GM21447 (cell line): ENCODE data around the gene AHSG.
"Not testable (repeated sequence)": the region's sequence is repeated elsewhere in the genome, so short reads cannot be mapped to it uniquely, and the experiment has no call there.

Experiments used
- ATAC-seq: cut with Tn5 transposase; IDR thresholded peaks from one replicate; pipeline ENCODE4 v1.9.1; 2021; ENCODE audit not compliant: unreplicated experiment

The AHSG gene, protein sequence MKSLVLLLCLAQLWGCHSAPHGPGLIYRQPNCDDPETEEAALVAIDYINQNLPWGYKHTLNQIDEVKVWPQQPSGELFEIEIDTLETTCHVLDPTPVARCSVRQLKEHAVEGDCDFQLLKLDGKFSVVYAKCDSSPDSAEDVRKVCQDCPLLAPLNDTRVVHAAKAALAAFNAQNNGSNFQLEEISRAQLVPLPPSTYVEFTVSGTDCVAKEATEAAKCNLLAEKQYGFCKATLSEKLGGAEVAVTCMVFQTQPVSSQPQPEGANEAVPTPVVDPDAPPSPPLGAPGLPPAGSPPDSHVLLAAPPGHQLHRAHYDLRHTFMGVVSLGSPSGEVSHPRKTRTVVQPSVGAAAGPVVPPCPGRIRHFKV

DNA sequence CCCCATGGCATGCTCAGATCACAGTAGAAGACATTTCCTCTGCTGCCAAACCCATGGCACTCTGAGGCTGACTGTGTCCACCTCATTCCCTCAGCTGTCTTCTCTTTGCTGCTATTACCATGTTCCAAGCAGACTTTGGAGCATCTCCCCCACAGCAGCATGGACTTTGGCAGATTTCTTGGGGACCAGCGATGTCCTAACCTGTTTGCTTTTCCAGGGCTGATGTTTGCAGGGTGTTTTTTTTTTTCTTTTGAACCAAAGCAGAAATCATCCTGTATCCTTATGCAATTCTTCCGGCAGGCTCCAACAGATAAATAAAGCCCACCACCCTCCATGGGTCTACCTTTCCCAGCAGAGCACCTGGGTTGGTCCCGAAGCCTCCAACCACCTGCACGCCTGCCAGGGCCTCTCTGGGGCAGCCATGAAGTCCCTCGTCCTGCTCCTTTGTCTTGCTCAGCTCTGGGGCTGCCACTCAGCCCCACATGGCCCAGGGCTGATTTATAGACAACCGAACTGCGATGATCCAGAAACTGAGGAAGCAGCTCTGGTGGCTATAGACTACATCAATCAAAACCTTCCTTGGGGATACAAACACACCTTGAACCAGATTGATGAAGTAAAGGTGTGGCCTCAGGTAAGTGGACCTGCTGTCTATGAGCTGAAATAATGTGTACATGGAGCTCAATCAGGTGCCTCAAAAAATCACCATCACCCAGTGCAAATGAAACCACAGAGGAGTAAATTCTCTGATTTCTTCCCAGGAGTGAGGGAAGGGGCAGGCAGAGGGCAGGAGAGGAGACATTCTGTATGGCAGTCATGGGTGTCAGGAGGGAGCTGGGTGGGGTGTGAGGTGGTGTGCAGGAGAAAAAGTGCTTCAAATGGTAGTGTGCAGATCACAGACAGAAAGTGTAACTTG lies at the start of gene AHSG:
TSS of gene AHSG (plus strand) at position 340 of the 916 bp plus-strand sequence. CDS start at position 422, 82 bp downstream.
- no peak for ATAC-seq

DNA sequence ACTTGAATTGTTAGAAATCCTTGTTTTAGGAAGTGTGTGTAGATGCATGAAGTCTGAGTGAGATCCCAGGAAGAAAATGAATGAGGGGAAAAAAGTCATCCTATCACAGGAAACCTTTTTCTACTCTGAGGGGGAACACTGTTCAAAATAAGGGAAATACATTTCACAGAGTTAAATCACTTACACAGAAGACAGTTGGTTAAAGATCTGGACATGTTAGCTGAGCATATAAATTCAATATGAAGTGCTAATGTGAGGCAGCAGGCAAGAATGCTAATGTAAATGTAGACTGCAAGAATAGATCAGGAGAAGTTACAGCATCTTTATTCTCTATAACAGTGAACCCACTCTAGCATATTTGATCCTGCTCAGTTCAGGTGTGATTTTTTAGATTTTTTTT lies 48.3 kb upstream of the AHSG start:
- ATAC-seq = no peak

DNA sequence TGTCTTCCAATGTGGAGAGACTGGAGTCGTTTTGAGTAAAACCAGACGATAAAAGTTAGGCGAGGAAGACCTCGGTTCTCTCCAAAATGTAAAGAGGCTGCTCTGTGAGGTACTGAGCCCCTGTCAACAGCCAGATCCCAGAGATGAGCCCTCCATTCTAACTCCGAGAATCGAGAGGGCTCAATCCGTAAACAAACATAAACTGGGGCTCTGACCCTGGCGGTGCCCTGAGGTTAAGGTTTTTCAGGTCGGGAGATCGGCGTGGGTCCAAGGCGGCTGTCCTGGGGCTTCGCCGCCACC lies 46.1 kb upstream of the AHSG start:
- peak; percentile 2 for ATAC-seq

DNA sequence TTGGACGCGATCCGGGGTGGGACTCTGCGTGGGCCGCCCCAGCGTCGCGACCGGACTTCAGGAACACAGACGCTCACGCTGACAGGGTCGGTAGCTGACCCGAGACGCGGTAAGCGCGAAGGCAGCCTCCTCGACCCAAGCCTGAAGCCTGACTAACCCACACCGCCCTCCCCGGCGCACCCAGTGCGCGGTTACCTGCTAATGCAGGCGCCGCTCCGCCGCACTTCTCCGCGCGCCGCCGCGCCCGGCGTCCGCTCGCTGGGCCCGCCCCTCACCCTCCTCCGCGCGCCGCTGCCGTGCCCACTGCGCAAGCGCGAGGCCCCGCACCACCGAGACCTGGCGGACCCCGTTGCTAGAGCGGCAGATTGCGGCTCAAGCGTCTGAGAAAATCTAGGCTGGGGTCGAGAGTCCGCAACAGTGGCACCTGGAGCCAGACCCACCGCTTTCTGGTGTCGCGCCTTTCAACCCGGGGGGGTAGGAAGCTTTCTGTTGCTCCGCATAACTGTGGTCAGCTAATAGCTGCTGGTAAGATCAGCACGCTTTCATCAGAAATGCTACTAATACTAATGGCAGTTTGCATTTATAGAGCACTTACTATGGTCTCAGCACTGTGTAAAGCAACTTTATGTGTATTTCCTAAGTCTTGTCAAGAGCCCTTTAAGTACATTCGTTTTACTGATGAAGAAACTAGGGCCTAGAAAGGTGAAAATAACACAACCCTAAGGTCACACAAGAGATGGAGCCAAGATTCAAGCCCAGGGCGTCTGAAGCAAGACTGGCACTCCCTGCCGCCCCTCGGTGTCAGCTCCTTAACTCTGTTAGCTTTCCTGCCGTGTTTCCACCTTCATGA lies 45.6 kb upstream of the AHSG start, which contains the start of gene TBCCD1:
TSS of gene TBCCD1 (minus strand) at position 268 of the 850 bp plus-strand sequence. CDS start 3,010 bp downstream, outside the sequence.
- peak; percentile 37 for ATAC-seq

DNA sequence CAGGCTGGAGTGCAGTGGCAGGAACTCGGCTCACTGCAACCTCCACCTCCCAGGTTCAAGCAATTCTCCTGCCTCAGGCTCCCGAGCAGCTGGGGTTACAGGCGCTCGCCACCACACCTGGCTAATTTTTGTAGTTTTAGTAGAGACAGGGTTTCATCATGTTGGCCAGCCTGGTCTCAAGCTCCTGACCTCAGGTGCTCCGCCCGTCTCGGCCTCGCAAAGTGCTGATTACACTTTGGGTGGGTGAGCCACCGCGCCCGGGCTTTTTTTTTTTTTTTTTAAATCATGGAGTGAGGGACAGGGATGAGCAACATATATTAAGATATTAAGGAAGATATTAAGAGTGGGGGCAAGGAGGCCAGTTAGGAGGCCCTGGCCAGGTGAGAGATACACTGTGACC lies 43.5 kb upstream of the AHSG start:
- ATAC-seq = not testable (repeated sequence)

DNA sequence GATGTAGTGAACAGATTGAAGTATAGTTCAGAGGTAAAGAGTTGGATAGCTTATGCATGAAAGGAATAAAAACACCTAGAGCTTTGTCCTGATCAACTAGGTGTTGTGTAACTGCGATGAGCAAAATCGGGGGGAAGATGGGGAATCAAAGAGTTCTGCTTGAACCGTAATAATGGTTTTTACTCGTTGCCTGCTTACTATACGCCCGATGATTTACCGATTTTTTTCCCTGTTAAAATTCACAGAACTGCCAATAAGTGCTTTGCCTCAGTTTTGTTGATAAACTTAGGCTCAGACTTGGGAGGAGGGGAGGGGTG lies 43.1 kb upstream of the AHSG start:
- no peak for ATAC-seq

DNA sequence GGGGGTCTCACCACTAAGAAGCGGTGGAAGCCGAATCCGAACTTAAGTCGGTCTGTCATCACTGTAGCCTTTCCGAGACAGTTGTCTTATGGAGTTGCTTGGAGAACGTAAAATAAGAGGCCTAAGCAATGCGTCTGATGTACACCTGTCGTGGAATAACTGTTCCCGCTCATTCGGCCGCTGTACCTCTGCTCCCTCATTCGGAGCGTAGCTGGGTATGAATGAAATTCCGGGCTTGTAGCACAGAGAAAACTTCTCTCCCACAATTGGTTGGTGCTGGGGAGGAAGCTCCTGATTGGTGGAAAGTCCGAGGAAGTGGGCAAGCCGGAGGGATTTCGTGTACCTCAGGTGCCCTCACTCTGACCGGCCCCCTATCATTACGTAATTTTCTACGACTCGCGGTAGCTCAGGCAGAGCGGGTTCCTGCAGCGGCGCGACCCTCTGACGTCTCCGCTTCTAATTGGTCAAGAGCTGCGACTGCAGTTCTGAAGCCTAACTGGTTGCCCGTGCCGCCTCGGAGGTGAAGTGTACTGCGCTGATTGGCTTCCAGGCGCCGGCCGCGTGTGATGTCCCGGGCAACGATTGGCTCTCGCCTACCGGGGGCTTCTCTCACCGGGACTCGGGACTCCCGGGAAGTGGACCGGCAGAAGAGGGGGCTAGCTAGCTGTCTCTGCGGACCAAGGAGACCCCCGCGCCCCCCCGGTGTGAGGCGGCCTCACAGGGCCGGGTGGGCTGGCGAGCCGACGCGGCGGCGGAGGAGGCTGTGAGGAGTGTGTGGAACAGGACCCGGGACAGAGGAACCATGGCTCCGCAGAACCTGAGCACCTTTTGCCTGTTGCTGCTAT lies 42.5 kb upstream of the AHSG start, which contains the start of gene DNAJB11:
TSS of gene DNAJB11 (plus strand) at position 625 of the 845 bp plus-strand sequence. CDS start at position 803, 178 bp downstream.
- peak; percentile 84 for ATAC-seq

DNA sequence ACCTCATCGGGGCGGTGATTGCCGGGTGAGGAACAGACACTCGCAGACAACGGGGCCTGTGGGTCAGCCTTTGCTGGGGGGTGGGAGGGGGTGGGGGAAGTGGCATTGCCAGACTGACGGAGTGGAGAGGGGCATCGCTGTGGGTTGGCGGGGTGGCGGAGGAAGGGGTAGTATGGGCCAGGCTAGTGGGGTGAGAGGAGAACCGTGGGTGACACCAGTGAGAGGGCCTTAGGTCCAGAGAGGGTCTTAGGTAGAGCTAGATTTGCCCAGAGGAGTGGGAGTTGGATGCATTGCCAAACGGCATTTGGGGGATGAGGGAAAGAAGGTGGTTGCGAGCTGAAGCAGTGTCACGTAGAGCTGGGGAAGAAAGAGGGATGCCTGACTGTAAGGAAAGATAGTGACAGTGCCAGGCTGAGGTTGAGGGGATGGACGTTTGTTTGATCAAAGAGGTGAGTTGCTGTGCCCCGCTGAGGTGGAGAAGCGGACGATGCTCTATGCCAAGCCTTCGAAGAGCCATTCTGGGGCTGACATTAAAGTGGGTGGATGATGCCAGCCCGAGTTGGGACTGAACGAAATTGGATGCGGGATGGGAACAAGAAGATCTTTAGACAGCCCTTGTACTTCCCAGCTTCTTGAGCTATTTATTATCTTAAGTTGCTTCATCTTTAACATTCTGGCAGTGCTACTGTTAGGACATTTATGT lies 41.8 kb upstream of the AHSG start:
- ATAC-seq = no peak

DNA sequence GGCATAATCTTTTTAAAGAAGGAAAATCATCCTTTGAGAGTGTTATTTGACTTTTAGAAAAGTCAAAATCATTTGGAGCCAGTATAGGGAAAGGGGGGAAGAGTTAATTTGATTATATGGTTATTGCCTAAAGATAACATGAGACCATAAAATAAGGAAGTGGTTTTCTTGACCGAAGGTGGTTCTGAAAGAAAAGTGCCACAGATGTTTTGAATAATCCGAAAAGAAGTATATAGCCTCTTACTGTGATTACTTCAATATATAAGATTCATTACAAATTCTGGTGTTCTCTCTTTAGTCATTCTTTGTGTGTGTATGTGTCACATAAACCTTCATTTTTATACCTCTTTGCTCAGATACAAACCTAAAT lies 41.2 kb upstream of the AHSG start:
- ATAC-seq = no peak

DNA sequence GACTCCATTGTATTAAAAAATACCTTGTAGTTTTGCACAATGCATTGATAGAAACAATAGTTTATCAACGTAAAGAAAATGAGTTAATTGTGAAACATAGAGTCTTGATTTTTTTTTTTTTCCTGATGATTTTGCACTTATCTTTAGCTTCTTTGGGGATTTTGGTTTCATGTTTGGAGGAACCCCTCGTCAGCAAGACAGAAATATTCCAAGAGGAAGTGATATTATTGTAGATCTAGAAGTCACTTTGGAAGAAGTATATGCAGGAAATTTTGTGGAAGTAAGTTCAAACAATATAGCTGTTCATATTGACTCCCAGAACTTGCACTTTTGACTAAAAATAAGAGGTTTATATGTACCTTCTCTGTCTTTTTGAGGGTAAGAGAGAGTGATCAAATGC lies 35.3 kb upstream of the AHSG start:
- no peak for ATAC-seq

DNA sequence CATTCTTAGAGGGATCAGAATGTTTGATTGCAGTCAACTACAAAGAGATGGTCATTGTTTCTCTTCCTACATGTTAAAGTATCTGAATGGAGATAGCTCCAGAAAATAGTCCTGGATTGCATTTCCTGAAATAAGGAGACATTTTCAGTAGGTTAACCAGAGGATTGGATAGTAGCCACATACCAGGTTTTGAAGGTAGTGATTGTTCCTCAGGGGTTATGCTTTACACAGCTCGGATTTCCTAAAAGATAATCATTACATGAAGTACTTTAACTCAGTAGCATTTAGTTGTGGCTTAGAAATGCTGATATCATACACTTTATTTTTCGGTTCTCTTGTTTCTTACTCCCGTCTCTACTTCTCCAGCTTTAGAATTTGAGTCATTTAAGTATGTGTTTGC lies 32.1 kb upstream of the AHSG start:
- no peak for ATAC-seq

DNA sequence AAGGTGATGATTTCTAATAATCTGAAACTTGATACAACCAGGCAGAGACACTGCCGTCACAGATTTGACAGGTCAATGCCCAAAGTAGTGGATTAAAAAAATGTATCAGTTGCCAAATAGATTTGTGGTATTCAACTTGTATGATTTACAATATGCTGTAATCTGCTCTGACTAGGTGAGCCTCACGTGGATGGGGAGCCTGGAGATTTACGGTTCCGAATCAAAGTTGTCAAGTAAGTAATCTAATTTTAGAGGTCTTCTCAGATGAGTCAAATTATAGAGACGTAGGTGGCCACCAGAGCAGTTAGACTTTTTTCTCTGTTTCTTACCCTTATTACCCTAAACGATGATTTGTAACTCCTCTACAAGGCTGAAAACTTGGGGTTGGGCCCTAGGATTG lies 30.3 kb upstream of the AHSG start:
- ATAC-seq = no peak

DNA sequence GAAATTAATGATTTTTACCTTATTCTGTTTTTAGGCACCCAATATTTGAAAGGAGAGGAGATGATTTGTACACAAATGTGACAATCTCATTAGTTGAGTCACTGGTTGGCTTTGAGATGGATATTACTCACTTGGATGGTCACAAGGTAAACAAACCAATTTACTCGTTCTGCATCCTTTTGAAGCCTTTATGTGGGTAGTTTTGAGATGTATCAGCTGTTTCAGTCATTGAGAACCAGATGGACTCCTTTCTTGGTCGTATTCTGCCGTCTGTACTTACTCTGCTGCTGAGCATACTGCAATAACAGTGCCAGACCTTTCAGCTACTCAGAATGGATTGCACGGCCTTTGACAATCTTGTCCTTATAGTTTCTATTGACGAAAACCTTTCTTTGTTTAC lies 29.0 kb upstream of the AHSG start:
- ATAC-seq = no peak

DNA sequence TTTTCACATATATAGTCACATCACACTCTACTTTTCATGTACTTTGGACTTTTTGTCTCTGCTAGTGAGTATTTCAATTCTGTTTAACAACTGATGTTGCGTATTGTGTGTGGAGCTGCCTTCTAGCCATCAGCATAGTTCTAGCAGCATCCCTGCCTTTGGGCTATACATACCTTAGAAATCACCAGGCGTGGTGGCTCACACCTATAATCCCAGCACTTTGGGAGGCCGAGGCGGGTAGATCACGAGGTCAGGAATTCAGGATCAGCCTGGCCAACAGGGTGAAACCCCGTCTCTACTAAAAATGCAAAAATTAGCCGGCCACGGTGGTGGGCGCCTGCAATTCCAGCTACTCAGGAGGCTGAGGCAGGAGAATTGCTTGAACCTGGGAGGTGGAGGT lies 26.6 kb upstream of the AHSG start:
- not testable (repeated sequence) for ATAC-seq

DNA sequence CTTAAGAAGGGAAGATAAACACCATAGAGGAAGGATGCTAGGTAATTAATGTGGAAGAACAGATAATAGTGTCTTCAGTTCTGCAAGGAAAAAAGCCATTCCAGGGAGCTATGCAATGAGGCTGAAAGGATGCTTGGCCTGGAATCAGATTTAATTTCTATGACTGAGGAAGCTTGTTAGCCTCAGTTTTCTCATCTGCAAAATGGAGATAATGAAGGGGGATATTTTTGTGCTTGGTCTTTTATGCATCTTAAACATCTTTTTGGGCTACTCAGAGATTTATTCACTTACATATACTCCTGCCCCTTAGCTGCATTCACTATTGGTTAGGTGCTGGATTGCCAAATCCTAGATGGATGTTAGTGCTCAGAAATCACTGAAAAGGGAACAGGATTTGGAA lies 25.7 kb upstream of the AHSG start:
- ATAC-seq = no peak

DNA sequence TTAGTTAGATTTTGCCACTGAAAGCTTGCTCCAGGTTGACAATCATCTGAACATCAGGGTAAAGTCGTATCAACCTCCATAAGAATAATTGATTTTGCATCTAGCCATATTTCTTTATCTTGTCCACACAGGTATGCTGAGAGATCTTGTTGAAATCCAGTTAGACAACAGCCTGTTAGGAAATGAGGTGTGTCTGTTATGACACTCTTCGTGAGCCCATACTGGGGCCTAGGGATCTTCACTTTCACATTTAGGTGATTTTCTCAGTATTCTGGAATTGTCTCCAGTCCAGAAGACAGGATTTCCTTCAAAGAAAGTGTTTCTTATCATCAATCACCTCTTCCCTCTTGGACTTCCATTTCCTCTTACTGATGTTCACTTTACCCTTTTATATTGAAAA lies 24.2 kb upstream of the AHSG start:
- ATAC-seq = no peak

DNA sequence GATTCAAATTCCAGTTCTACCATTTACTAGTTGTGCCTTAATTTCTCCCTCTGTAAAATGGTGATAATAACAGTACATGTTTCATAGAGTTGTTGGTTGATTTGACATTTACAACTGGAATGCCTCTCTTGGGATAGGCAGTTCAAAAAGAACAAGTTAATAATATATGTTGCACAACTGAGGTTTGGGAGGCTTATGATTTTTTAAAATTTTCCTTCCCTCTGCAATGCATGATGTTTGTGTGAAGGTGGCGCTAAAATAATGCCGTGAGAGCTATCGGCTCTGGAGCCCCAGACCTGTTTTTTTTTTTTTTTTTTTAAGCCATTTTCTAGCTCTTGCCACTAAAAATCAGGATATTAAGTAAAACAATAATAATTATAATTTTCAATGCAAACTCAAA lies 23.7 kb upstream of the AHSG start:
- ATAC-seq = no peak

DNA sequence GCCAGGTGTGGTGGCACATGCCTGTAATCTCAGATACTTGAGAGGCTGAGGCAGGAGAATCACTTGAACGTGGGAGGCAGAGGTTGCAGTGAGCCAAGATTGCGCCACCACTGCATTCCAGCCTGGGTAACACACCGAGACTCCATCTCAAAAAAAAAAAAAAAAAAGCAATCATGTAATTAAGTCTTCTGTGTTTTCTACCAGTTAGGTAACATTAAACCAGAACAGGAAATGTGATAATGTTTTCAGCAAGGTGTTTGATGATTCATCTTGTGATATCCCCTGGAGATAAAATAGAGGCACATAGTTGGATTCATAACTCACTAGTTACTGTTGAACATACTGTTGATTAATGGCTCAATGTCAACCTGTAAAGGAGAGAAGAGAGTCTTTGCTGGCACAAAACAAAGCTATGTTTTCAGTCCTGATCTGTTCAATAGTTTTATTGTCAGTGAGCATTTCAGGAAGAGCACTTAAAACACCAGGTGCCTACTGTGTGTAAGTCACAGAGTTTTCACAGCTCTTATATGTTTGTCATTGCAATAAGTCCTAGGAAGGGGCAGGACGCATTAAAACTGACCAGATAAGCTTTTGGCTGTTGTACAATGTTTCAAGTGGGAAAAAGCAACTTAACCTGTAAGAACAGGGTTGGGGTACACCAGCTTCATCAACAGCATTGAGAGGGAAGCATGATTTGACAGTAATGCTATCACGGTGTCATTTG lies 22.8 kb upstream of the AHSG start:
- ATAC-seq = no peak
